GM12878 (cell line): ENCODE data around the gene BDKRB2. TPM values are rescaled to one million over a fixed set of nuclear protein-coding genes. Genes with fewer than 3 reads are reported as not detected.

ENCODE experiments used
- ATAC-seq: fragments of 200-7000 bp; cut with Tn5 transposase; 3 replicates; pipeline ENCODE4 v1.9.1; 2020; ENCODE audit warnings: mild to moderate bottlenecking, moderate library complexity
- BruUV-seq: library from RNA; stranded (reverse); fragments of 400-500 nt; replicated peaks from 2 replicates; lab custom pipeline; 2021; lab: Mats Ljungman, UMichigan
- CTCF ChIA-PET: fragments of 300-600 bp; sonication (Branson Sonifier 250); formaldehyde crosslinking; extraction: SDS; loops from one replicate; lab custom pipeline; 2021; ENCODE audit warnings: inconsistent platforms; lab: Yijun Ruan, JAX
- POLR2A ChIA-PET: fragments of 350-600 bp; formaldehyde crosslinking; extraction: SDS; loops from one replicate; lab custom pipeline; 2021; ENCODE audit warnings: inconsistent platforms; lab: Charles Lee
- RAD21 ChIA-PET: fragments of 300-600 bp; sonication (Branson Sonifier 250); formaldehyde crosslinking; loops from one replicate; lab custom pipeline; 2023; ENCODE audit warnings: antibody characterized with exemption; ENCODE audit not compliant: unreplicated experiment; lab: Charles Lee
- SMC1A ChIA-PET: fragments of 300-600 bp; sonication (Branson Sonifier 250); formaldehyde crosslinking; loops from one replicate; lab custom pipeline; 2023; ENCODE audit not compliant: unreplicated experiment, uncharacterized antibody; lab: Charles Lee
- DNase-seq: peaks from one replicate; pipeline ENCODE4 v3.0.0-alpha.2; 2011; ENCODE audit warnings: low read depth, low spot score
- FAIRE-seq: peaks from 3 replicates; lab custom pipeline; 2011; peaks lifted over from hg19 to GRCh38; lab: Jason Lieb, UNC
- H2AFZ ChIP-seq: 2 replicates; pipeline ENCODE4 v1.6.0; 2011; ENCODE audit warnings: low read depth, low read length, control low read depth; ENCODE audit not compliant: control insufficient read depth
- H3K27ac ChIP-seq: 2 replicates; pipeline ENCODE4 v1.5.1; 2011; ENCODE audit warnings: control low read depth; ENCODE audit not compliant: control insufficient read depth, insufficient read depth
- H3K27me3 ChIP-seq, 2 experiments: replicated peaks in 1 of 2; 2 replicates each; pipeline versions ENCODE4 v1.6.0 to v1.6.1; 2011; ENCODE audit warnings: low read length in 1 of 2; ENCODE audit not compliant: control insufficient read depth in 2 of 2, insufficient read depth in 2 of 2
- H3K36me3 ChIP-seq, 2 experiments: 2 replicates each; pipeline ENCODE4 v1.5.1; 2011; ENCODE audit warnings: low read length in 1 of 2; ENCODE audit not compliant: control insufficient read depth in 2 of 2, insufficient read depth in 2 of 2
- H3K4me1 ChIP-seq: 2 replicates; pipeline ENCODE4 v1.6.1; 2011; ENCODE audit warnings: mild to moderate bottlenecking, low read length, moderate library complexity, mixed read lengths; ENCODE audit not compliant: control insufficient read depth, insufficient read depth
- H3K4me2 ChIP-seq: 2 replicates; pipeline ENCODE4 v1.6.0; 2011; ENCODE audit warnings: control low read depth; ENCODE audit not compliant: control insufficient read depth, insufficient read depth
- H3K4me3 ChIP-seq: fragments of 200-600 bp; sonication (generic); 2 replicates; pipeline ENCODE4 v1.5.1; 2016
- H3K79me2 ChIP-seq: 2 replicates; pipeline ENCODE4 v1.6.0; 2011; ENCODE audit warnings: low read length; ENCODE audit not compliant: control insufficient read depth, insufficient read depth
- H3K9ac ChIP-seq: 2 replicates; pipeline ENCODE4 v1.8.0; 2011; ENCODE audit warnings: low read length, control low read depth, mixed read lengths; ENCODE audit not compliant: control insufficient read depth, insufficient read depth
- H3K9me3 ChIP-seq: replicated peaks from 3 replicates; pipeline ENCODE4 v1.5.1; 2011; ENCODE audit warnings: mild to moderate bottlenecking, low read length; ENCODE audit not compliant: control insufficient read depth, insufficient read depth
- H4K20me1 ChIP-seq: 2 replicates; pipeline ENCODE4 v1.6.0; 2011; ENCODE audit not compliant: control insufficient read depth, insufficient read depth
- BACH1 ChIP-seq: fragments of 450-650 bp; IDR thresholded peaks from 2 replicates; pipeline ENCODE4 v1.6.1; 2017; ENCODE audit warnings: mild to moderate bottlenecking, borderline replicate concordance
- BMI1 ChIP-seq: fragments of 450-650 bp; IDR thresholded peaks from 2 replicates; pipeline ENCODE4 v1.6.1; 2016; ENCODE audit warnings: mild to moderate bottlenecking, moderate library complexity, borderline replicate concordance
- HDGF ChIP-seq: fragments of 450-650 bp; IDR thresholded peaks from 2 replicates; pipeline ENCODE4 v1.6.1; 2016; ENCODE audit warnings: antibody characterized with exemption
- IKZF1 ChIP-seq: fragments of 450-650 bp; conservative IDR thresholded peaks from 2 replicates; pipeline ENCODE4 v1.6.1; 2017; ENCODE audit warnings: antibody characterized with exemption, mild to moderate bottlenecking
- IKZF2 ChIP-seq, 2 experiments: fragments of 450-650 bp; IDR thresholded peaks; 2 replicates each; pipeline ENCODE4 v1.6.1; 2017; ENCODE audit warnings: mild to moderate bottlenecking in 2 of 2, moderate library complexity in 2 of 2
- JUND ChIP-seq: IDR thresholded peaks from 2 replicates; pipeline ENCODE4 v1.6.1; 2012; ENCODE audit warnings: low read depth, mild to moderate bottlenecking, low read length, improper control_type of control experiment, moderate library complexity
- LARP7 ChIP-seq: fragments of 450-650 bp; IDR thresholded peaks from 2 replicates; pipeline ENCODE4 v1.6.1; 2017; ENCODE audit warnings: mild to moderate bottlenecking
- SIN3A ChIP-seq: IDR thresholded peaks from 2 replicates; pipeline ENCODE4 v1.6.1; 2012; ENCODE audit warnings: low read depth, low read length, improper control_type of control experiment
- ZNF207 ChIP-seq: fragments of 450-650 bp; IDR thresholded peaks from 2 replicates; pipeline ENCODE4 v1.6.1; 2014; ENCODE audit warnings: antibody characterized with exemption, mild to moderate bottlenecking, borderline replicate concordance
- WGBS: methylation state at CpG from one replicate; pipeline ENCODE4 v1.1.6; 2016; ENCODE audit warnings: low lambda C conversion rate; ENCODE audit not compliant: insufficient replicate concordance, insufficient coverage; ENCODE audit errors: missing lambda C conversion rate; 5-methylcytosine and 5-hydroxymethylcytosine counted together
- in situ Hi-C: fragments of 300-500 bp; cut with MboI; formaldehyde crosslinking; loops from 9 replicates; pipeline ENCODE4 v1.14.3; 2018; ENCODE audit warnings: mixed read lengths
- intact Hi-C: fragments of 100-400 bp; cut with micrococcal nuclease; formaldehyde crosslinking; loops from one replicate; pipeline ENCODE4 v1.14.2; 2022; ENCODE audit not compliant: unreplicated experiment
- polyA plus RNA-seq, 11 experiments: library from polyadenylated mRNA; depleted of rRNA in 4 of 11; unstranded in 6 of 11; stranded (reverse) in 5 of 11; fragments of >200 nt; fragmentation: Nextera tagmentation in 4 of 11; fragmentation: Illumina TruSeq in 1 of 11; extraction: Ambion mirVana in 4 of 11; extraction: Trizol in 1 of 11; gene quantifications; 1 replicate in 1 of 11; 2 replicates in 10 of 11; pipeline versions ENCODE4 v1.2.1 to v1.2.3, GENCODE V29; 2011 to 2016; ENCODE audit warnings: inconsistent platforms in 2 of 11, missing spikeins in 2 of 11, low read depth in 1 of 11
- total RNA-seq, 4 experiments: library from RNA; depleted of rRNA in 3 of 4; stranded (reverse); fragments of >200 nt in 3 of 4; fragmentation: Illumina TruSeq in 1 of 4; extraction: Trizol in 1 of 4; gene quantifications; 2 replicates each; pipeline versions ENCODE4 v1.2.1 to v1.2.3, GENCODE V29; 2013 to 2021

The BDKRB2 gene
- total and polyA plus RNA-seq, 10 of the 15 experiments (the other 5 are each of a cell fraction or from before 2014, with no cell fraction given): 0.08 TPM; not detected in 9

GRCh38 chr14:96165493-96166436 is 38.9 kb upstream of the BDKRB2 start:
- FAIRE-seq: no peak
- no peak for DNase-seq
- H2AFZ ChIP-seq: no peak overlapping the region
- intact Hi-C loops: no loop called here
- BruUV-seq: no TSS peak
- H3K4me1 ChIP-seq: no peaks in the 10 kb centered on the region
- ChIA-PET RAD21 (no interaction called here), CTCF (no interaction called here)
- no peak overlapping the region for H3K4me2 ChIP-seq
- no peak for ATAC-seq
- H3K4me3 ChIP-seq: no peak overlapping the region
- no peak for TF ChIP-seq LARP7
- TF ChIP-seq SIN3A: no peak
- no peak for TF ChIP-seq JUND
- TF ChIP-seq IKZF1: no peak
- TF ChIP-seq HDGF: no peak
- TF ChIP-seq IKZF2 (IDR thresholded peaks at IDR 0.05): no peak
- TF ChIP-seq BACH1: no peak
- TF ChIP-seq ZNF207: no peak
- TF ChIP-seq BMI1: no peak
- TF ChIP-seq, all 136 proteins: peak for 0
- H3K9me3 ChIP-seq: no peaks in the 10 kb centered on the region
- ChIA-PET POLR2A (no interaction called here), SMC1A (no interaction called here)
- H3K9ac ChIP-seq: no peak overlapping the region
- no peaks in the 10 kb centered on the region for H3K36me3 ChIP-seq
- H3K27ac ChIP-seq: no peak overlapping the region
- H3K27me3 ChIP-seq: no peaks in the 10 kb centered on the region; a peak in 3 of 4 replicates
- H4K20me1 ChIP-seq: no peaks in the 10 kb centered on the region
- in situ Hi-C loops: no loop called here
- no peaks in the 10 kb centered on the region for H3K79me2 ChIP-seq
- WGBS: 18% methylated on average over 12 of the region's 12 CpGs
